Endodermal cell (in vitro differentiated cells): ENCODE data around the gene MEGF8. TPM values are rescaled to one million over a fixed set of nuclear protein-coding genes. Genes with fewer than 3 reads are reported as not detected.

Experiments used
- DNase-seq: peaks from one replicate; pipeline ENCODE4 v3.0.0-alpha.2; 2017
- H3K27ac ChIP-seq: 2 replicates; pipeline ENCODE4 v1.5.1; 2013; ENCODE audit warnings: mild to moderate bottlenecking, low read depth, low read length, moderate library complexity
- H3K27me3 ChIP-seq: 2 replicates; pipeline ENCODE4 v1.6.1; 2013; ENCODE audit warnings: mild to moderate bottlenecking, low read length, moderate library complexity; ENCODE audit not compliant: insufficient read depth, control insufficient read depth, poor library complexity, severe bottlenecking
- H3K36me3 ChIP-seq: 2 replicates; pipeline ENCODE4 v1.7.0; 2013; ENCODE audit warnings: mild to moderate bottlenecking, low read length, moderate library complexity; ENCODE audit not compliant: control insufficient read depth, insufficient read depth
- H3K4me1 ChIP-seq: one replicate; pipeline ENCODE4 v1.7.0; 2013; ENCODE audit warnings: low read length; ENCODE audit not compliant: control insufficient read depth, insufficient read depth
- H3K4me3 ChIP-seq: 2 replicates; pipeline ENCODE4 v1.5.1; 2013; ENCODE audit warnings: mild to moderate bottlenecking, low read length, moderate library complexity
- H3K9ac ChIP-seq: 2 replicates; pipeline ENCODE4 v1.6.1; 2013; ENCODE audit warnings: mild to moderate bottlenecking, low read length, moderate library complexity; ENCODE audit not compliant: poor library complexity, severe bottlenecking; ENCODE audit errors: extremely low read depth
- H3K9me3 ChIP-seq: 2 replicates; pipeline ENCODE4 v1.6.1; 2013; ENCODE audit warnings: mild to moderate bottlenecking, low read length, moderate library complexity; ENCODE audit not compliant: control insufficient read depth
- H3K27ac Mint-ChIP-seq: 2 replicates; pipeline ENCODE4 v1.8.0; 2020; ENCODE audit warnings: mixed read lengths
- H3K27me3 Mint-ChIP-seq: 2 replicates; pipeline ENCODE4 v1.8.0; 2021; ENCODE audit warnings: mild to moderate bottlenecking, mixed read lengths; ENCODE audit not compliant: insufficient read depth
- H3K36me3 Mint-ChIP-seq: 2 replicates; pipeline ENCODE4 v1.8.0; 2020; ENCODE audit warnings: low read depth, mixed read lengths
- H3K4me1 Mint-ChIP-seq: 2 replicates; pipeline ENCODE4 v1.8.0; 2020; ENCODE audit warnings: mixed read lengths
- H3K4me3 Mint-ChIP-seq: 2 replicates; pipeline ENCODE4 v1.8.0; 2020; ENCODE audit warnings: mild to moderate bottlenecking, moderate library complexity, mixed read lengths
- H3K9me3 Mint-ChIP-seq: 2 replicates; pipeline ENCODE4 v1.8.0; 2020; ENCODE audit warnings: mild to moderate bottlenecking, mixed read lengths
- CTCF ChIP-seq: fragments of 200-600 bp; sonication (generic); conservative IDR thresholded peaks from 2 replicates; pipeline ENCODE4 v1.5.0; 2021; ENCODE audit warnings: antibody characterized with exemption, mild to moderate bottlenecking
- WGBS, 2 experiments: methylation state at CpG; one replicate each; pipeline versions ENCODE4 v1.1.5 to v1.1.7; 2013; ENCODE audit warnings: missing lambda C conversion rate in 2 of 2, mixed read lengths in 1 of 2; ENCODE audit not compliant: insufficient coverage in 1 of 2, insufficient read length in 1 of 2; 5-methylcytosine and 5-hydroxymethylcytosine counted together
- total RNA-seq, 2 donors: library from RNA; stranded (reverse); fragmentation: NEBNext Ultra II Directional in 1 of 2; extraction: Animal tissue kit (Norgen Biotek cat#: 25700) in 1 of 2; gene quantifications; 2 replicates in 1 of 2; 3 replicates in 1 of 2; pipeline ENCODE4 v1.2.1, GENCODE V29; 2021

The MEGF8 gene
- total RNA-seq, 2 donors from 2014 or later = 48.0 to 51.4 TPM

GRCh38 chr19:42419309-42419708 lies 93.9 kb downstream of the MEGF8 start:
- Histone ChIP-seq H3K27ac (no peak overlapping the region), H3K36me3 (no peaks in the 10 kb centered on the region), H3K9ac (no peak overlapping the region), H3K4me1 (no peaks in the 10 kb centered on the region), H3K9me3 (no peaks in the 10 kb centered on the region), H3K4me3 (no peak overlapping the region), H3K27me3 (peaks cover 23% of the 10 kb centered on the region)
- Mint-ChIP-seq H3K4me1 (peaks cover 3% of the 10 kb centered on the region), H3K27ac (no peak overlapping the region), H3K27me3 (peaks cover 91% of the 10 kb centered on the region), H3K9me3 (peaks cover 5% of the 10 kb centered on the region), H3K36me3 (peaks cover 3% of the 10 kb centered on the region), H3K4me3 (no peak overlapping the region)
- DNase-seq = peak; percentile 37
- WGBS, 2 experiments = 87% methylated on average over 6 of the region's 6 CpGs; no CpG with 5 or more reads in 1 of the 2 experiments
- no peak for TF ChIP-seq CTCF

GRCh38 chr19:42420055-42420544 lies 94.7 kb downstream of the MEGF8 start:
- Histone ChIP-seq H3K9ac (no peak overlapping the region), H3K4me1 (no peaks in the 10 kb centered on the region), H3K4me3 (no peak overlapping the region), H3K36me3 (no peaks in the 10 kb centered on the region), H3K9me3 (no peaks in the 10 kb centered on the region), H3K27me3 (peaks cover 26% of the 10 kb centered on the region), H3K27ac (no peak overlapping the region)
- Mint-ChIP-seq H3K36me3 (peaks cover 3% of the 10 kb centered on the region), H3K4me1 (peaks cover 3% of the 10 kb centered on the region), H3K9me3 (peaks cover 7% of the 10 kb centered on the region), H3K27ac (no peak overlapping the region), H3K4me3 (no peak overlapping the region), H3K27me3 (peaks cover 91% of the 10 kb centered on the region)
- peak; percentile 90 for TF ChIP-seq CTCF
- WGBS, 2 experiments = 52 to 65% methylated on average over 3 to 8 of the region's 10 CpGs
- DNase-seq = peak; percentile 81

- no peaks in the 10 kb centered on the region for H3K36me3 ChIP-seq
- WGBS, 2 experiments = 90 to 96% methylated on average over 3 to 4 of the region's 4 CpGs
- peaks cover 3% of the 10 kb centered on the region for H3K36me3 Mint-ChIP-seq
- no peak overlapping the region for H3K27ac Mint-ChIP-seq
- H3K4me1 ChIP-seq = no peaks in the 10 kb centered on the region
- H3K4me3 Mint-ChIP-seq = no peak overlapping the region
- H3K9ac ChIP-seq = no peak overlapping the region
- H3K9me3 Mint-ChIP-seq = peaks cover 7% of the 10 kb centered on the region
- no peaks in the 10 kb centered on the region for H3K9me3 ChIP-seq
- no peak overlapping the region for H3K4me3 ChIP-seq
- no peak for TF ChIP-seq CTCF
- peaks cover 26% of the 10 kb centered on the region for H3K27me3 ChIP-seq
- no peak overlapping the region for H3K27ac ChIP-seq
- H3K4me1 Mint-ChIP-seq = peaks cover 3% of the 10 kb centered on the region
- DNase-seq = no peak
- H3K27me3 Mint-ChIP-seq = peaks cover 88% of the 10 kb centered on the region
These were observed 95.7 kb downstream of the MEGF8 start for GRCh38 chr19:42421101-42421500.
